ENCODE measurements around the gene TAF6L.
"Not testable (repeated sequence)": the region's sequence is repeated elsewhere in the genome, so short reads cannot be mapped to it uniquely, and the experiment has no call there.

TAF6L gene

GRCh38 chr11:62752177-62752785, 18.9 kb upstream of the TAF6L start:
- TF ChIP-seq CTCF (IDR thresholded peaks at IDR 0.05; ENCODE audit: insufficient read depth, low read depth, low read length, missing control alignments), result no peak
- no peak for DNase-seq (ENCODE audit: low read depth)
- no peak overlapping the region for H3K4me3 ChIP-seq (ENCODE audit: low read length)

GRCh38 chr11:62752994-62753735, 18.0 kb upstream of the TAF6L start:
- no peak for TF ChIP-seq CTCF (IDR thresholded peaks at IDR 0.05; ENCODE audit: insufficient read depth, low read depth, low read length, missing control alignments)
- no peak for DNase-seq (ENCODE audit: low read depth)

GRCh38 chr11:62753736-62754603, 17.2 kb upstream of the TAF6L start, which contains the start of gene ZBTB3:
ZBTB3 (minus strand) TSS chr11:62754160; CDS start chr11:62753664, 496 bp downstream.
- no peak for TF ChIP-seq CTCF (IDR thresholded peaks at IDR 0.05; ENCODE audit: insufficient read depth, low read depth, low read length, missing control alignments)
- peak; percentile 100 for DNase-seq (ENCODE audit: low read depth)

More at GRCh38 chr11:62752994-62753735, 18.0 kb upstream of the TAF6L start:
- peak overlapping the region; percentile 95 for H3K4me3 ChIP-seq (ENCODE audit: low read length)

GRCh38 chr11:62755086-62755615, 16.0 kb upstream of the TAF6L start:
- no peak for DNase-seq (ENCODE audit: low read depth)
- no peak for TF ChIP-seq CTCF (IDR thresholded peaks at IDR 0.05; ENCODE audit: insufficient read depth, low read depth, low read length, missing control alignments)
- H3K4me3 ChIP-seq (ENCODE audit: low read length), result no peak overlapping the region

More at GRCh38 chr11:62753736-62754603, 17.2 kb upstream of the TAF6L start, which contains the start of gene ZBTB3:
- peak within 1 kb of the TSS; percentile 95 for H3K4me3 ChIP-seq (ENCODE audit: low read length)

GRCh38 chr11:62757846-62758788, 13.1 kb upstream of the TAF6L start:
- TF ChIP-seq CTCF (IDR thresholded peaks at IDR 0.05; ENCODE audit: insufficient read depth, low read depth, low read length, missing control alignments), result no peak
- no peak overlapping the region for H3K4me3 ChIP-seq (ENCODE audit: low read length)
- DNase-seq (ENCODE audit: low read depth), result no peak

- H3K4me3 ChIP-seq (ENCODE audit: low read length), result peak overlapping the region; percentile 5
- not testable (repeated sequence) for DNase-seq (ENCODE audit: low read depth)
Observed at GRCh38 chr11:62760867-62761227, 10.3 kb upstream of the TAF6L start.
